HEK293T (cell line): Measurements from ENCODE around the gene CCL24.
"Not testable (repeated sequence)": the region's sequence is repeated elsewhere in the genome, so short reads cannot be mapped to it uniquely, and the experiment has no call there.

Source experiments
- BHLHE40 ChIP-seq: fragments of 450-650 bp; IDR thresholded peaks from 2 replicates; pipeline ENCODE4 v1.6.1; 2016; ENCODE audit warnings: mild to moderate bottlenecking, moderate library complexity, borderline replicate concordance
- L3MBTL2 ChIP-seq: fragments of 450-650 bp; conservative IDR thresholded peaks from 2 replicates; pipeline ENCODE4 v1.6.1; 2016; ENCODE audit warnings: mild to moderate bottlenecking
- LEF1 ChIP-seq: fragments of 450-650 bp; IDR thresholded peaks from 2 replicates; pipeline ENCODE4 v1.6.1; 2017; ENCODE audit warnings: mild to moderate bottlenecking, borderline replicate concordance
- SP1 ChIP-seq: fragments of 450-650 bp; IDR thresholded peaks from 2 replicates; pipeline ENCODE4 v1.6.1; 2017
- SUZ12 ChIP-seq: fragments of 450-650 bp; IDR thresholded peaks from 2 replicates; pipeline ENCODE4 v1.6.1; 2016; ENCODE audit warnings: mild to moderate bottlenecking
- ZNF384 ChIP-seq: fragments of 450-650 bp; IDR thresholded peaks from 2 replicates; pipeline ENCODE4 v1.6.1; 2016

- not testable (repeated sequence) for TF ChIP-seq SUZ12, BHLHE40, L3MBTL2, LEF1, ZNF384, SP1
Observed at GRCh38 chr7:75788154-75788847, 25.3 kb downstream of the CCL24 start.
